Stimulated activated naive CD4-positive, alpha-beta T cell treated with Interleukin-2 at 50 U/mL for 16 hours (primary cell): ENCODE results near the gene PLD4.

Experiments
- DNase-seq: peaks from one replicate; lab custom pipeline; 2025; lab: John Stamatoyannopoulos, UW

PLD4 gene

GRCh38 chr14:104956290-104956890, 31.7 kb downstream of the PLD4 start:
- DNase-seq: no peak

GRCh38 chr14:104957146-104958113, 32.8 kb downstream of the PLD4 start:
- DNase-seq: no peak

GRCh38 chr14:104964546-104964945, 39.9 kb downstream of the PLD4 start:
- DNase-seq: no peak

GRCh38 chr14:104965561-104966231, 41.0 kb downstream of the PLD4 start:
- no peak for DNase-seq

GRCh38 chr14:104966261-104966865, 41.7 kb downstream of the PLD4 start:
- DNase-seq: no peak

GRCh38 chr14:104966981-104967385, 42.3 kb downstream of the PLD4 start:
- no peak for DNase-seq

- no peak for DNase-seq
Measured at GRCh38 chr14:104967386-104968152, 42.9 kb downstream of the PLD4 start.

- no peak for DNase-seq
Measured at GRCh38 chr14:104968153-104968527, 43.5 kb downstream of the PLD4 start.

GRCh38 chr14:104968541-104969401, 44.1 kb downstream of the PLD4 start:
- no peak for DNase-seq

- no peak for DNase-seq
Measured at GRCh38 chr14:104969741-104970230, 45.1 kb downstream of the PLD4 start.

GRCh38 chr14:104970231-104971068, 45.8 kb downstream of the PLD4 start:
- no peak for DNase-seq

GRCh38 chr14:104971447-104972240, 47.0 kb downstream of the PLD4 start:
- DNase-seq: no peak

- no peak for DNase-seq
Measured at GRCh38 chr14:104972301-104973134, 47.8 kb downstream of the PLD4 start.

- no peak for DNase-seq
Measured at GRCh38 chr14:104973135-104973384, 48.4 kb downstream of the PLD4 start.

- DNase-seq: no peak
Measured at GRCh38 chr14:104973385-104974145, 48.9 kb downstream of the PLD4 start.

- no peak for DNase-seq
Measured at GRCh38 chr14:104974146-104974541, 49.5 kb downstream of the PLD4 start.

GRCh38 chr14:104974665-104975390, 50.1 kb downstream of the PLD4 start:
- DNase-seq: no peak
